ENCODE data around the gene CDK11A.

GRCh38 chr1:1756661-1757421 is 32.7 kb upstream of the CDK11A start:
- TF ChIP-seq POLR2A (IDR thresholded peaks at IDR 0.05) (no peak), CTCF (IDR thresholded peaks at IDR 0.05) (no peak)

Data from heart left ventricle (tissue), 13 donors.